Mammary epithelial cell (primary cell): Measurements from ENCODE around the gene DDX6.

Source experiments
- CTCF ChIP-seq, 2 donors: IDR thresholded peaks in 1 of 2; conservative IDR thresholded peaks in 1 of 2; 2 replicates each; pipeline ENCODE4 v1.5.1; 2011 to 2012; ENCODE audit warnings: inconsistent platforms in 2 of 2, low read length in 2 of 2, mild to moderate bottlenecking in 2 of 2, control low read depth in 1 of 2, low read depth in 1 of 2; ENCODE audit not compliant: insufficient read depth in 1 of 2; ENCODE audit errors: extremely low read depth in 1 of 2
- EZH2 ChIP-seq: IDR thresholded peaks from 2 replicates; pipeline ENCODE4 v1.6.1; 2012; ENCODE audit warnings: low read length, inconsistent platforms, borderline replicate concordance

- TF ChIP-seq CTCF (conservative IDR thresholded peaks at IDR 0.05 in 1 of 2, IDR thresholded peaks at IDR 0.05 in 1 of 2; ENCODE audit: extremely low read depth in 1 of 2, insufficient read depth in 1 of 2, low read depth in 1 of 2, low read length in 2 of 2): no peak
- no peak for TF ChIP-seq EZH2
Observed at GRCh38 chr11:118715245-118715831, 75.6 kb downstream of the DDX6 start.
